ENCODE results near the gene LEMD2.

- TF ChIP-seq EZH2 (IDR thresholded peaks at IDR 0.05; ENCODE audit: low read length) = no peak
- TF ChIP-seq CTCF (optimal IDR thresholded peaks at IDR 0.05 in 1 of 3, IDR thresholded peaks at IDR 0.05 in 1 of 3, conservative IDR thresholded peaks at IDR 0.05 in 1 of 3; ENCODE audit: extremely low read depth in 1 of 3, insufficient read depth in 2 of 3, low read length in 3 of 3) = no peak
Measured at GRCh38 chr6:33738153-33738552, 50.8 kb downstream of the LEMD2 start.

Data from keratinocyte (primary cell).